T-helper 2 cell (primary cell): Measurements from ENCODE around the gene SMIM10L2A.
A peak's percentile ranks its signal among the peaks of the same experiment; 100 is the strongest.
"Not testable (repeated sequence)": the region's sequence is repeated elsewhere in the genome, so short reads cannot be mapped to it uniquely, and the experiment has no call there.

ENCODE experiments used
- DNase-seq, 5 experiments: peaks; one replicate each; pipeline versions ENCODE4 v3.0.0 to v3.0.0-alpha.2; 2012 to 2022

SMIM10L2A gene

DNA sequence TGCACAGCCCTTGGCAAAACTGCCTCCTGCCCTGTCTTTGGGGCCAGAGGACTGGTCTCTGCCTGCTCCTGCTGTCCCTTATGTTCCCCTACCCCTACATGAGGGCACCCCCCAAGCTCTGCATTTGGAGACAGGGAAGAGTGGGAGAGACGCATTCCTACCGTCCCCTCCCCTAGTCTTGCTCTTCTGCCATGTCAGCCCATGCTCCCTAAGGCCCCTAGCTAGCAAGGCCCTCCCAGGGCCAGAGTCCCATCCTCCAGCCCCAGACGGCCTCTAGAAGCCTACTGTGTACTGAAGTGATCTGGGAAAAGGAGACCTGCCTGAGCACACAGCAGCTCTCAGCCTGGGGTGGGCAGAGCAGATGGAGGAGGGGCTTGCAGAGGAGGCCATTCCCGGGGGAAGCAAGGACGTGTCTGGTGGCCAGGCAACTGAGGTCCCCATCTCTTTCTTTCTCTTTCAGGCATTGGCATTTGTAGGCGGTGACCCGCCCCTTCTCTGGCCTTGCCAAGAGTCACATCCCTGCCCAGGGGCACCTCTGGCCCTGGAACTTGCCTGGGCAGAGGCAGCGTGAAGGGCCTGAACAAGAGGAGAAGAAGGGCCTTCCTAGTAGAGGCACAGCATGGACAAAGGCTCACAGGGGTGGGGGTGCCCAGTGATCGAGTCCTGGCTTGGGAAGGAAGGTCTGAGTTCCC lies 1.6 kb downstream of the SMIM10L2A start:
- DNase-seq: not testable (repeated sequence)

GRCh38 chrX:135424469-135424868 lies 2.7 kb downstream of the SMIM10L2A start:
- no peak for DNase-seq

- DNase-seq: no peak
Measured at GRCh38 chrX:135425026-135425965, 3.6 kb downstream of the SMIM10L2A start.

DNA sequence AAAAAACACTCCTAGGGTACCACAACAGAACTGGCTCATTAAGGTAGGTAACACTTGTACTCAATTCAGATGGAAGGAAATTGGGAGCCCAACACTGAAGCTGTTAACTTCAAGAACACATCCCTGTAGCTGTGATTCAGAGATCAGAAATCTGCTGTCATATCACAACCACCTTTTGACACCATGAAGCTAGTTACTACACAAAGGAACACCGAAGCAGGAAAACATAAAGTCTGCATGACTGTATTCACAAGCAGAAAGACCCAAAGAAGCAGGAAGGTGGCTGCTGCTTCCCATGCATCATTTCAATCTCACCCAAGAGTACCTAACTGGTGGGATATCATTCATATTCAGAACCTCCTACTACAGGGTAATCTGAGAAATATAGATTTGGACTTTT lies 7.7 kb downstream of the SMIM10L2A start:
- DNase-seq: no peak

GRCh38 chrX:135431886-135432285 lies 10.1 kb downstream of the SMIM10L2A start:
- peak in 1 of 5 experiments; percentile 70 for DNase-seq

GRCh38 chrX:135432453-135432852 lies 10.7 kb downstream of the SMIM10L2A start:
- no peak for DNase-seq

DNA sequence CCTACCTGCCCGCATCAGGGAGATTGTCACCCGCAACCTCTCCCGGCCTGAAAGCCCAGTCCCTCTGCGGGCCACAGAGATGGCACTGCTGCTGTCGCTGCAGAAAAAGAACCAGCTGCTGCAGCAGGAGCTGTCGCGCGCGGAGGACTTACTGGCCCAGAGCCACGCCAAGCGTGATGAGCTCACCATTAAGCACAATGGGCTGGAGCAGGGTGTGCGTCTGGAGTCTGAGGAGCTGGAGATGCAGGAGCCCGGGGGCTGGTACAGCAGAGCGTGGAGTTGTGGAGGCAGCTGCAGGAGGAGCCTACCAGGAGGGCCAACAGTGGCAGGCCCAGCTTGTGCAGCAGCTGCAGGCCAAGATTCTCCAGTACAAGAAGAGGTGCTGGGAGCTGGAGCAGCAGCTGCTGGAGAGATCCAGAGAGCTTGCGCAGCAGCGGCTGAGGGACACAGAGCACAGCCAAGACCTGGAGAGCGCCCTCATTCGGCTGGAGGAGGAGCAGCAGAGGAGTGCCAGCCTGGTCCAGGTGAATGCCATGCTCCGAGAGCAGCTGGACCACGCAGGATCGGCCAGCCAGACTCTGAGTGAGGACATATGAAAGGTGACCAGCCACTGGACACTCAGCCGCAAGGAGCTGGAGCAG lies 11.3 kb downstream of the SMIM10L2A start:
- DNase-seq: no peak

- no peak for DNase-seq
Measured at GRCh38 chrX:135433531-135434257, 11.9 kb downstream of the SMIM10L2A start.

GRCh38 chrX:135434258-135435138 lies 12.8 kb downstream of the SMIM10L2A start:
- no peak for DNase-seq

DNA sequence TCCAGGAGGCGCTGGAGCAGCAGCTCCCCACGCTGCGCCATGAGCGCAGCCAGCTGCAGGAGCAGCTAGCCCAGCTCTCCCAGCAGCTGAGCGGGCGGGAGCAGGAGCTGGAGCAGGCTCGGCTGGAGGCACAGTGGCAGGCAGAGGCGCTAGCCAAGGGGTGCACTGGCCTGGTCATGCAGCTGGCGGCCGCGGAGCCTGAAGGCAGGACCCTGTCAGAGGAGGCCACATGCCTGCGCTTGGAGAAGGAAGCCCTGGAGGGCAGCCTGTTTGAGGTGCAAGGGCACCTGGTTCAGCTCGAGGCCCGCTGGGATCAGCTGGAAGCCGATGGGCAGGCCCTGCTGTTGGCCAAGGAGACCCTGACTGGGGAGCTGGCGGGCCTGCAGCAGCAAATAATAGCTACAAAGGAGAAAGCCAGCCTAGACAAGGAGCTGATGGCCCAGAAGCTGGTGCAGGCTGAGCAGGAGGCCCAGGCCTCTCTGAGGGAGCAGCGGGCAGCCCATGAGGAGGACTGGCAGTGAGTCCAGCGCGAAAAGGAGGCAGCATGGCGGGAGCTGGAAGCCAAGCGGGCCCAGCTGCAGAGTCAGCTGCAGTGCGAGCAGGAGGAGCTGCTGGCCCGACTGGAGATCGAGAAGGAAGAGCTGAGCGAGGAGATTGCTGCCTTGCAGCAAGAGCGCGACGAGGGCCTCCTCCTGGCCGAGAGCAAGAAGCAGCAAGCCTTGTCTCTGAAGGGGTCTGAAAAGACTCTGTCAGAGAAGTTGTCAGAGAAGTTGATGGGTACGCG lies 13.6 kb downstream of the SMIM10L2A start:
- DNase-seq: no peak

GRCh38 chrX:135435933-135436332 lies 14.2 kb downstream of the SMIM10L2A start:
- no peak for DNase-seq

GRCh38 chrX:135436456-135436855 lies 14.7 kb downstream of the SMIM10L2A start:
- no peak for DNase-seq

GRCh38 chrX:135436966-135437866 lies 15.5 kb downstream of the SMIM10L2A start:
- DNase-seq: no peak

GRCh38 chrX:135437867-135438733 lies 16.4 kb downstream of the SMIM10L2A start:
- DNase-seq: peak in 1 of 5 experiments; percentile 3

DNA sequence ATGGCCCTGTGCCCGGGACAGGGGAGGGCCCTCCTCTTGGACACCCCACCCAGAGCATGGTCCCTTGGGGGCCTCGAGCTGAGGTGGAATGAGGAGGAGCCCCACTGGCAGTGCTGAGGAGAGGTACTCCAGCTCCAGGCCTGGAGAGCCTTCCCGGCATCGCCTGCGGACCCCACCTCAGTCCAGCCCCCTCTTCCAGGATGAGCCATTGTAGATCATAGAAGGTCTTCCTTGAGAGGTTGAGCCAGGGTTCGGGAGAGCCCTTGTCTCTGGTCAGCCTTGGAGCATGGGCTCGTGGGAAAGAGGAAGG lies 16.9 kb downstream of the SMIM10L2A start:
- no peak for DNase-seq

- no peak for DNase-seq
Measured at GRCh38 chrX:135449637-135450550, 28.1 kb downstream of the SMIM10L2A start.

DNA sequence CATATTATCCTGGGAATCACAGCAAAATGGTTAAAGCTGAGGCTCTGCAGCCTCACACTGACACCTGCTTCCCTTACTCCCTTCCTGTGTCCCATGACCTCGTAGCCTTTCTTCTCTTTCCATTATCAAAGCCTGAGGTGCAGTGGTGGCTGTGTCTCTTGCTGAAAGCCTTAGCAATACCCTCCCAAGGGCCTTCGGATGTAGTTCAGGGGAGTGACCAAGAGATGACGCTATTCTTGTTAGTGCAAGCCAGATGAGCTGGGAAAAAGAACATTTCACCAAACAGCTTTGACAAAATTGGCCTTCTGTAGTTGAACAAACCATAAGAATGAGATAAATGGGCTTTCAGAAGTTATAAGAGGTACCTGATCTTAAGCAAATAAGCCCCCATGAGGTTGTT lies 31.6 kb downstream of the SMIM10L2A start:
- DNase-seq: no peak

DNA sequence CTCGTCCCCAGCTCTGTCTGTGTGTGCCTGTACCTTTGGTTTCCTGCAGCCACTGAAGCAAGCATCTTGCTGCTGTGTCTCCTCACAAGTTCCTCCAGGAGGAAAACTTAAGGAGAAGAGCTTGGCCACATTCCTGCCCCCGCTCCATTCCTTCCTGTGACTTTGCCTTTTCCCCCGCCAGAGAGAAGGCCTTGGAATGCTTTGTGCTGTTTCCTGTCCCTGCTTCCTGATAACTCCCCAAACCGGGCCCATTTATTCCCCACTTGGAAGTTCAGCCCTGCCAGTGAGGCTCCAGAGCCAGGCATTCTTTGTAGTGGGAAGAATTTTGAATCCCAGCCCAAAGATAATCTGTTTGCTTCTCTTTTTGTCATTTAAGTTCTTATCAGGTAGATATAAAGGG lies 33.1 kb downstream of the SMIM10L2A start:
- no peak for DNase-seq
